ENCODE measurements around the gene AMOT. TPM values are rescaled to one million over a fixed set of nuclear protein-coding genes. Genes with fewer than 3 reads are reported as not detected.

The AMOT gene
- total RNA-seq, 1 experiment from 2014 or later, result 4.0 TPM

GRCh38 chrX:112769034-112769433 lies 71.6 kb downstream of the AMOT start:
- DNase-seq (ENCODE audit: low read depth, low spot score), result no peak
- H3K27me3 ChIP-seq (ENCODE audit: control insufficient read depth, insufficient read depth, low read length), result no peaks in the 10 kb centered on the region
- BruUV-seq (replicated peaks), result no TSS peak
- ChIA-PET POLR2A (no interaction called here), CTCF (no interaction called here)
- no peaks in the 10 kb centered on the region for H3K9me3 ChIP-seq (ENCODE audit: control insufficient read depth, insufficient read depth, low read depth, low read length)
- TF ChIP-seq REST (IDR thresholded peaks at IDR 0.05; ENCODE audit: insufficient read depth in 1 of 2, low read depth in 2 of 2, low read length in 1 of 2) (no peak), CTCF (IDR thresholded peaks at IDR 0.05) (no peak), SIN3A (IDR thresholded peaks at IDR 0.05; ENCODE audit: borderline replicate concordance, insufficient read depth, low read depth, low read length) (no peak)
- H3K4me3 ChIP-seq (ENCODE audit: low read depth in 2 of 2, low read length in 2 of 2), result no peak overlapping the region
- H3K4me1 ChIP-seq (ENCODE audit: control insufficient read depth, insufficient read depth, low read length), result no peaks in the 10 kb centered on the region
- intact Hi-C loops (cut with micrococcal nuclease; ENCODE audit: unreplicated experiment) (no loop called here), in situ Hi-C loops (cut with HindIII; ENCODE audit: low pct_unique_long_range_greater_than_20kb, low sequenced_read_pairs) (no loop called here)
- no peak for ATAC-seq
- no peak overlapping the region for H3K27ac ChIP-seq (ENCODE audit: low read length)
- H3K36me3 ChIP-seq (ENCODE audit: control insufficient read depth, insufficient read depth, low read length), result no peaks in the 10 kb centered on the region

- POLR2A ChIA-PET, result no interaction called here
- no peak for ATAC-seq
- TF ChIP-seq POLR2AphosphoS5 (IDR thresholded peaks at IDR 0.05; ENCODE audit: low read depth, low read length), result no peak
- no peak for TF ChIP-seq REST (IDR thresholded peaks at IDR 0.05; ENCODE audit: insufficient read depth in 1 of 2, low read depth in 2 of 2, low read length in 1 of 2)
- no peak for TF ChIP-seq TCF7L2 (IDR thresholded peaks at IDR 0.05; ENCODE audit: low read depth, low read length)
- no peak for TF ChIP-seq CTCF (IDR thresholded peaks at IDR 0.05)
- TF ChIP-seq SIN3A (IDR thresholded peaks at IDR 0.05; ENCODE audit: borderline replicate concordance, insufficient read depth, low read depth, low read length), result no peak
- H3K27ac ChIP-seq (ENCODE audit: low read length), result no peak overlapping the region
- no peak overlapping the region for H3K4me3 ChIP-seq (ENCODE audit: low read depth in 2 of 2, low read length in 2 of 2)
- no peak for DNase-seq (ENCODE audit: low read depth, low spot score)
- no peaks in the 10 kb centered on the region for H3K27me3 ChIP-seq (ENCODE audit: control insufficient read depth, insufficient read depth, low read length)
- in situ Hi-C loops (cut with HindIII; ENCODE audit: low pct_unique_long_range_greater_than_20kb, low sequenced_read_pairs) (no loop called here), intact Hi-C loops (cut with micrococcal nuclease; ENCODE audit: unreplicated experiment) (no loop called here)
- CTCF ChIA-PET, result no interaction called here
- no peaks in the 10 kb centered on the region for H3K36me3 ChIP-seq (ENCODE audit: control insufficient read depth, insufficient read depth, low read length)
- H3K9me3 ChIP-seq (ENCODE audit: control insufficient read depth, insufficient read depth, low read depth, low read length), result no peaks in the 10 kb centered on the region
- H3K4me1 ChIP-seq (ENCODE audit: control insufficient read depth, insufficient read depth, low read length), result no peaks in the 10 kb centered on the region
- no TSS peak for BruUV-seq (replicated peaks)
Measured at GRCh38 chrX:112768563-112768962, 72.1 kb downstream of the AMOT start.

Data from Panc1 (cell line).